IMR-90 (cell line): Measurements from ENCODE around the gene ODF2. TPM values are rescaled to one million over a fixed set of nuclear protein-coding genes. Genes with fewer than 3 reads are reported as not detected.

Experiments used
- ATAC-seq: fragments of 200-7000 bp; cut with Tn5 transposase; 2 replicates; pipeline ENCODE4 v1.9.1; 2020; ENCODE audit warnings: low read depth, mild to moderate bottlenecking, moderate library complexity
- BruUV-seq: library from RNA; stranded (reverse); fragments of 400-500 nt; replicated peaks from 2 replicates; lab custom pipeline; 2021; lab: Mats Ljungman, UMichigan
- CTCF ChIA-PET: fragments of 300-600 bp; formaldehyde crosslinking; extraction: SDS; loops from one replicate; lab custom pipeline; 2021; ENCODE audit warnings: antibody characterized with exemption; lab: Yijun Ruan, JAX
- POLR2A ChIA-PET: fragments of 300-600 bp; sonication (Branson Sonifier 250); formaldehyde crosslinking; loops from one replicate; lab custom pipeline; 2022; ENCODE audit warnings: antibody characterized with exemption; ENCODE audit not compliant: unreplicated experiment; lab: Charles Lee
- DNase-seq: peaks from one replicate; pipeline ENCODE4 v3.0.0; 2013
- H2AFZ ChIP-seq: replicated peaks from 2 replicates; pipeline ENCODE3; 2013; ENCODE audit warnings: low read length, mild to moderate bottlenecking; ENCODE audit not compliant: poor library complexity
- H2AK5ac ChIP-seq: 2 replicates; pipeline ENCODE4 v1.6.1; 2013; ENCODE audit warnings: low read depth, low read length, inconsistent platforms
- H2AK9ac ChIP-seq: replicated peaks from 2 replicates; pipeline ENCODE3; 2013; ENCODE audit warnings: mild to moderate bottlenecking, low read depth, low read length, moderate library complexity; ENCODE audit not compliant: poor library complexity
- H2BK120ac ChIP-seq: 2 replicates; pipeline ENCODE4 v1.6.1; 2013; ENCODE audit warnings: low read depth, low read length, inconsistent platforms
- H2BK15ac ChIP-seq: 3 replicates; pipeline ENCODE4 v1.6.1; 2013; ENCODE audit warnings: low read depth, low read length, inconsistent platforms
- H2BK20ac ChIP-seq: 2 replicates; pipeline ENCODE4 v1.6.1; 2013; ENCODE audit warnings: low read depth, mild to moderate bottlenecking, inconsistent platforms, low read length, moderate library complexity
- H2BK5ac ChIP-seq: 2 replicates; pipeline ENCODE4 v1.6.1; 2013; ENCODE audit warnings: mild to moderate bottlenecking, low read depth, low read length, inconsistent platforms; ENCODE audit not compliant: poor library complexity, severe bottlenecking
- H3K14ac ChIP-seq: replicated peaks from 2 replicates; pipeline ENCODE4 v1.6.1; 2013; ENCODE audit warnings: low read depth, low read length, inconsistent platforms
- H3K18ac ChIP-seq: 2 replicates; pipeline ENCODE4 v1.6.1; 2013; ENCODE audit warnings: low read depth, low read length, control low read depth
- H3K23ac ChIP-seq: 2 replicates; pipeline ENCODE4 v1.6.1; 2013; ENCODE audit warnings: low read depth, low read length, inconsistent platforms
- H3K27ac ChIP-seq: 2 replicates; pipeline ENCODE4 v1.5.1; 2013; ENCODE audit warnings: mild to moderate bottlenecking, control low read depth, low read length; ENCODE audit not compliant: insufficient read depth
- H3K27me3 ChIP-seq: 2 replicates; pipeline ENCODE4 v1.6.1; 2013; ENCODE audit warnings: low read length; ENCODE audit not compliant: control insufficient read depth, insufficient read depth
- H3K36me3 ChIP-seq: 2 replicates; pipeline ENCODE4 v1.6.1; 2013; ENCODE audit warnings: low read length, mixed read lengths; ENCODE audit not compliant: control insufficient read depth, insufficient read depth
- H3K4ac ChIP-seq: 2 replicates; pipeline ENCODE4 v1.6.1; 2013; ENCODE audit warnings: low read depth, low read length, inconsistent platforms
- H3K4me1 ChIP-seq: 2 replicates; pipeline ENCODE4 v1.6.1; 2013; ENCODE audit warnings: low read length, mixed read lengths; ENCODE audit not compliant: control insufficient read depth, insufficient read depth
- H3K4me2 ChIP-seq: 2 replicates; pipeline ENCODE4 v1.6.1; 2013; ENCODE audit warnings: low read depth, mild to moderate bottlenecking, control low read depth, low read length, moderate library complexity
- H3K4me3 ChIP-seq: 2 replicates; pipeline ENCODE4 v1.5.1; 2013; ENCODE audit warnings: low read depth, mild to moderate bottlenecking, control low read depth, low read length, moderate library complexity; ENCODE audit not compliant: insufficient read depth
- H3K56ac ChIP-seq: 2 replicates; pipeline ENCODE4 v1.6.1; 2013; ENCODE audit warnings: low read length, inconsistent platforms; ENCODE audit not compliant: insufficient read depth; ENCODE audit errors: extremely low read depth
- H3K79me1 ChIP-seq, 2 experiments: 2 replicates each; pipeline ENCODE4 v1.6.1; 2013; ENCODE audit warnings: low read length in 2 of 2, inconsistent platforms in 1 of 2, low read depth in 1 of 2
- H3K9ac ChIP-seq: 2 replicates; pipeline ENCODE4 v1.6.1; 2013; ENCODE audit warnings: low read depth, low read length, control low read depth
- H3K9me1 ChIP-seq: 2 replicates; pipeline ENCODE4 v1.6.1; 2013; ENCODE audit warnings: low read length, inconsistent platforms; ENCODE audit not compliant: insufficient read depth
- H3K9me3 ChIP-seq: 2 replicates; pipeline ENCODE4 v1.6.1; 2013; ENCODE audit warnings: low read length; ENCODE audit not compliant: control insufficient read depth, insufficient read depth
- H4K20me1 ChIP-seq: 2 replicates; pipeline ENCODE4 v1.6.1; 2013; ENCODE audit warnings: low read length, inconsistent platforms; ENCODE audit not compliant: insufficient read depth
- H4K5ac ChIP-seq: 2 replicates; pipeline ENCODE4 v1.6.1; 2013; ENCODE audit warnings: mild to moderate bottlenecking, low read depth, low read length, control low read depth
- H4K8ac ChIP-seq, 2 experiments: 2 replicates each; pipeline ENCODE4 v1.6.1; 2013; ENCODE audit warnings: low read depth in 2 of 2, low read length in 2 of 2, control low read depth in 1 of 2, inconsistent platforms in 1 of 2
- H4K91ac ChIP-seq: 2 replicates; pipeline ENCODE4 v1.6.1; 2013; ENCODE audit warnings: low read depth, low read length, inconsistent platforms; ENCODE audit not compliant: insufficient read depth
- CHD1 ChIP-seq: IDR thresholded peaks from 2 replicates; pipeline ENCODE4 v1.6.1; 2012; ENCODE audit warnings: low read depth, low read length, improper control_type of control experiment
- MAFK ChIP-seq: IDR thresholded peaks from 2 replicates; pipeline ENCODE4 v1.6.1; 2012; ENCODE audit warnings: low read depth, low read length, improper control_type of control experiment
- WGBS, 2 experiments: methylation state at CpG; one replicate each; pipeline versions ENCODE4 v1.1.5 to v1.1.7; 2013; ENCODE audit warnings: missing lambda C conversion rate in 2 of 2; ENCODE audit not compliant: insufficient read length in 1 of 2; ENCODE audit errors: extremely low coverage in 2 of 2; 5-methylcytosine and 5-hydroxymethylcytosine counted together
- dilution Hi-C: fragments of 300-500 bp; cut with HindIII; formaldehyde crosslinking; loops from one replicate; pipeline ENCODE4 v1.14.3; 2018; ENCODE audit warnings: low sequenced_read_pairs; ENCODE audit not compliant: unreplicated experiment
- in situ Hi-C: fragments of 300-500 bp; cut with MboI; formaldehyde crosslinking; loops from 3 replicates; pipeline ENCODE4 v1.14.3; 2019; ENCODE audit warnings: low sequenced_read_pairs, inconsistent platforms, mixed read lengths
- intact Hi-C: fragments of 100-400 bp; cut with micrococcal nuclease; formaldehyde crosslinking; loops from 2 replicates; pipeline ENCODE4 v1.10.0; 2022
- polyA plus RNA-seq, 3 experiments: library from polyadenylated mRNA; depleted of rRNA; stranded (reverse); fragments of >200 nt; gene quantifications; 2 replicates each; pipeline ENCODE4 v1.2.3, GENCODE V29; 2012; ENCODE audit warnings: low replicate concordance in 1 of 3
- total RNA-seq: library from RNA; depleted of rRNA; stranded (reverse); fragments of >200 nt; gene quantifications from 2 replicates; pipeline ENCODE4 v1.2.3, GENCODE V29; 2012

Gene ODF2
- total and polyA plus RNA-seq, 2 of the 4 experiments (the other 2 are of a cell fraction): 40.2 to 46.4 TPM

GRCh38 chr9:128512820-128513219 is 57.0 kb downstream of the ODF2 start:
- no peak for TF ChIP-seq MAFK
- no peak for TF ChIP-seq CHD1
- Histone ChIP-seq H2AK9ac (no peak overlapping the region), H3K4me3 (no peak overlapping the region), H4K91ac (no peak overlapping the region), H2BK120ac (no peak overlapping the region), H2AK5ac (no peak overlapping the region), H3K56ac (no peak overlapping the region), H3K27ac (no peak overlapping the region), H4K5ac (no peak overlapping the region), H3K9ac (no peak overlapping the region), H3K9me3 (no peaks in the 10 kb centered on the region), H3K14ac (no peak overlapping the region), H3K23ac (no peak overlapping the region), H2BK20ac (no peak overlapping the region), H2BK5ac (no peak overlapping the region), H2BK15ac (no peak overlapping the region), H2AFZ (no peak overlapping the region), H3K79me1 (peaks cover 5 to 24% of the 10 kb centered on the region in 2 experiments; a peak in 2 of 4 replicates), H3K27me3 (no peaks in the 10 kb centered on the region), H4K20me1 (no peaks in the 10 kb centered on the region), H3K4ac (no peak overlapping the region), H3K18ac (no peak overlapping the region), H4K8ac (no peak overlapping the region), H3K4me1 (no peaks in the 10 kb centered on the region), H3K9me1 (peaks cover 3% of the 10 kb centered on the region), H3K36me3 (peaks cover 31% of the 10 kb centered on the region), H3K4me2 (no peak overlapping the region)
- no peak for DNase-seq
- no peak for ATAC-seq
- BruUV-seq: no TSS peak
- ChIA-PET POLR2A (no interaction called here), CTCF (no interaction called here)
- in situ Hi-C loops: no loop called here
- WGBS, 2 experiments: 100% methylated on average over 3 of the region's 9 CpGs; no CpG with 5 or more reads in 1 of the 2 experiments
- intact Hi-C loops: no loop called here
- dilution Hi-C loops: no loop called here
